Natural killer cell (primary cell): ENCODE results near the gene SMURF2. TPM values are rescaled to one million over a fixed set of nuclear protein-coding genes. Genes with fewer than 3 reads are reported as not detected.

Source experiments
- ATAC-seq, 3 donors: fragments of 150-1000 bp in 2 of 3; fragments of 200-7000 bp in 1 of 3; cut with Tn5 transposase; 1 replicate in 1 of 3; 2 replicates in 2 of 3; pipeline ENCODE4 v1.10.0; 2021; ENCODE audit warnings: mild to moderate bottlenecking in 2 of 3, moderate library complexity in 2 of 3
- DNase-seq, 2 donors: peaks; one replicate each; pipeline versions ENCODE4 v3.0.0 to v3.0.0-alpha.2; 2013 to 2021; ENCODE audit warnings: mixed read lengths in 1 of 2
- H3K27ac ChIP-seq: one replicate; pipeline ENCODE4 v1.5.1; 2013; ENCODE audit warnings: mild to moderate bottlenecking, low read length
- H3K27me3 ChIP-seq: one replicate; pipeline ENCODE4 v1.6.1; 2013; ENCODE audit warnings: low read length; ENCODE audit not compliant: control insufficient read depth, insufficient read depth
- H3K36me3 ChIP-seq: one replicate; pipeline ENCODE4 v1.6.1; 2013; ENCODE audit warnings: low read length; ENCODE audit not compliant: control insufficient read depth, insufficient read depth
- H3K4me1 ChIP-seq: one replicate; pipeline ENCODE4 v1.6.1; 2013; ENCODE audit warnings: low read length; ENCODE audit not compliant: control insufficient read depth, insufficient read depth
- H3K4me3 ChIP-seq: one replicate; pipeline ENCODE4 v1.5.1; 2013; ENCODE audit warnings: low read length
- H3K9me3 ChIP-seq: one replicate; pipeline ENCODE4 v1.6.1; 2013; ENCODE audit warnings: low read length; ENCODE audit not compliant: control insufficient read depth, insufficient read depth
- H3K27ac Mint-ChIP-seq, 2 donors: one replicate each; pipeline ENCODE4 v1.8.0; 2022; ENCODE audit warnings: mild to moderate bottlenecking in 2 of 2, mixed read lengths in 2 of 2, moderate library complexity in 1 of 2
- H3K27me3 Mint-ChIP-seq, 2 donors: one replicate each; pipeline ENCODE4 v1.8.0; 2022; ENCODE audit warnings: low read depth in 2 of 2, mixed read lengths in 2 of 2
- H3K36me3 Mint-ChIP-seq: one replicate; pipeline ENCODE4 v1.8.0; 2022; ENCODE audit warnings: mixed read lengths
- H3K4me1 Mint-ChIP-seq, 2 donors: one replicate each; pipeline ENCODE4 v1.8.0; 2022; ENCODE audit warnings: mixed read lengths in 2 of 2
- H3K4me3 Mint-ChIP-seq: one replicate; pipeline ENCODE4 v1.8.0; 2022; ENCODE audit warnings: mild to moderate bottlenecking, moderate library complexity, mixed read lengths
- H3K9me3 Mint-ChIP-seq, 2 donors: one replicate each; pipeline ENCODE4 v1.8.0; 2022; ENCODE audit warnings: mixed read lengths in 2 of 2
- CTCF ChIP-seq: fragments of 200-600 bp; IDR thresholded peaks from one replicate; pipeline ENCODE4 v1.8.0; 2022; ENCODE audit warnings: antibody characterized with exemption
- WGBS: methylation state at CpG from one replicate; pipeline ENCODE4 v1.1.7; 2013; ENCODE audit warnings: missing lambda C conversion rate; ENCODE audit not compliant: insufficient coverage; 5-methylcytosine and 5-hydroxymethylcytosine counted together
- intact Hi-C: fragments of 100-400 bp; cut with micrococcal nuclease; formaldehyde crosslinking; loops from one replicate; pipeline ENCODE4 v1.14.2; 2022
- total RNA-seq, 4 donors: library from RNA; stranded (reverse); fragments of 120-200 nt in 1 of 4; gene quantifications; one replicate each; pipeline versions ENCODE4 v1.2.3 to v1.2.4, GENCODE V29; 2013 to 2022

SMURF2 gene
- total RNA-seq, 3 donors from 2014 or later (not counting 1 experiment from before 2014, with no cell fraction given), result 43.8 to 54.5 (median 46.5) TPM

DNA sequence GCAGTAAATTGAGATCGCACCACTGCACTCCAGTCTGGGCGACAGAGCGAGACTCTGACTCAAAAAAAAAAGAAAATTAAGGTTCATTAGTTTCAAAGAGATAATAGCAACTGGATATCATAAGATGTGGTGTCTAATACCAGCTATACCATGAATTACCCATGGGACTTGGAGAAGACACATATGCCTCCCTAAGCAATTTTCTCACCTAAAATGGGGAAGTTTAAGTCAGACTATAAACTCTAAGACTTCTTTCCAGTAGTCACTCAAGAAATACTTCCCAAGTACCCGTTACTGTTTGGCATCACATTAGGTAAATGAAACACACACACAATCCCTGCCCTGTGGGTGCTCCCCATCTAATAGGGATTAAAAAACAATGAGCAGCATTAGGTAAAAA, 22.6 kb downstream of the SMURF2 start:
- DNase-seq (no peak), ATAC-seq (no peak)
- Mint-ChIP-seq H3K4me1 (peaks cover 41 to 51% of the 10 kb centered on the region in 2 donors), H3K36me3 (no peaks in the 10 kb centered on the region), H3K9me3 (no peaks in the 10 kb centered on the region), H3K27me3 (no peaks in the 10 kb centered on the region), H3K27ac (no peak overlapping the region), H3K4me3 (no peak overlapping the region)
- H3K27me3 ChIP-seq, result no peaks in the 10 kb centered on the region
- H3K27ac ChIP-seq, result no peak overlapping the region
- 89% methylated on average over 4 of the region's 4 CpGs for WGBS
- no peak for TF ChIP-seq CTCF
- peaks cover 16% of the 10 kb centered on the region for H3K4me1 ChIP-seq
- H3K36me3 ChIP-seq, result peaks cover 7% of the 10 kb centered on the region
- no peak overlapping the region for H3K4me3 ChIP-seq
- no peaks in the 10 kb centered on the region for H3K9me3 ChIP-seq
- intact Hi-C loops, result no loop called here

GRCh38 chr17:64638552-64639203, 23.4 kb downstream of the SMURF2 start:
- Histone ChIP-seq H3K4me3 (no peak overlapping the region), H3K27ac (no peak overlapping the region), H3K27me3 (no peaks in the 10 kb centered on the region), H3K9me3 (no peaks in the 10 kb centered on the region), H3K36me3 (peaks cover 7% of the 10 kb centered on the region), H3K4me1 (peaks cover 21% of the 10 kb centered on the region)
- no peak for ATAC-seq
- H3K4me1 Mint-ChIP-seq, result peaks cover 50 to 58% of the 10 kb centered on the region in 2 donors
- DNase-seq, result no peak
- H3K4me3 Mint-ChIP-seq, result no peak overlapping the region
- H3K9me3 Mint-ChIP-seq, result no peaks in the 10 kb centered on the region
- no peak overlapping the region for H3K27ac Mint-ChIP-seq
- H3K27me3 Mint-ChIP-seq, result no peaks in the 10 kb centered on the region
- H3K36me3 Mint-ChIP-seq, result no peaks in the 10 kb centered on the region
- intact Hi-C loops, result no loop called here
- 24% methylated on average over 1 of the region's 2 CpGs for WGBS
- no peak for TF ChIP-seq CTCF

- Mint-ChIP-seq H3K4me3 (no peak overlapping the region), H3K36me3 (no peaks in the 10 kb centered on the region), H3K9me3 (no peaks in the 10 kb centered on the region), H3K4me1 (peaks cover 67 to 70% of the 10 kb centered on the region in 2 donors), H3K27ac (peak overlapping the region; percentile 41 to 62), H3K27me3 (no peaks in the 10 kb centered on the region)
- H3K27ac ChIP-seq, result no peak overlapping the region
- ATAC-seq, result peak in 1 of 3 donors; percentile 46
- H3K4me1 ChIP-seq, result peaks cover 14% of the 10 kb centered on the region
- H3K9me3 ChIP-seq, result no peaks in the 10 kb centered on the region
- no peaks in the 10 kb centered on the region for H3K27me3 ChIP-seq
- intact Hi-C loops, result no loop called here
- H3K4me3 ChIP-seq, result no peak overlapping the region
- TF ChIP-seq CTCF, result no peak
- WGBS, result 50% methylated on average over 1 of the region's 1 CpG
- peaks cover 5% of the 10 kb centered on the region for H3K36me3 ChIP-seq
- DNase-seq, result no peak
Observed at GRCh38 chr17:64635647-64636305, 26.3 kb downstream of the SMURF2 start.
